Astrocyte of the spinal cord (primary cell): ENCODE data around the gene NUP188.
"Not testable (repeated sequence)": the region's sequence is repeated elsewhere in the genome, so short reads cannot be mapped to it uniquely, and the experiment has no call there.

Experiments used
- DNase-seq: peaks from one replicate; pipeline ENCODE4 v3.0.0; 2011; ENCODE audit warnings: low read depth, low spot score
- H3K4me3 ChIP-seq: 2 replicates; pipeline ENCODE4 v1.5.1; 2011; ENCODE audit warnings: low read depth, mild to moderate bottlenecking, low read length, moderate library complexity
- in situ Hi-C: cut with HindIII; loops from 2 replicates; pipeline ENCODE4 v1.10.0; 2017; ENCODE audit warnings: low sequenced_read_pairs
- TF ChIP-seq, protein P1 (sequence below): IDR thresholded peaks from 2 replicates; pipeline ENCODE4 v1.5.1; 2012; ENCODE audit warnings: low read depth, mild to moderate bottlenecking, low read length, inconsistent platforms

NUP188 gene

DNA sequence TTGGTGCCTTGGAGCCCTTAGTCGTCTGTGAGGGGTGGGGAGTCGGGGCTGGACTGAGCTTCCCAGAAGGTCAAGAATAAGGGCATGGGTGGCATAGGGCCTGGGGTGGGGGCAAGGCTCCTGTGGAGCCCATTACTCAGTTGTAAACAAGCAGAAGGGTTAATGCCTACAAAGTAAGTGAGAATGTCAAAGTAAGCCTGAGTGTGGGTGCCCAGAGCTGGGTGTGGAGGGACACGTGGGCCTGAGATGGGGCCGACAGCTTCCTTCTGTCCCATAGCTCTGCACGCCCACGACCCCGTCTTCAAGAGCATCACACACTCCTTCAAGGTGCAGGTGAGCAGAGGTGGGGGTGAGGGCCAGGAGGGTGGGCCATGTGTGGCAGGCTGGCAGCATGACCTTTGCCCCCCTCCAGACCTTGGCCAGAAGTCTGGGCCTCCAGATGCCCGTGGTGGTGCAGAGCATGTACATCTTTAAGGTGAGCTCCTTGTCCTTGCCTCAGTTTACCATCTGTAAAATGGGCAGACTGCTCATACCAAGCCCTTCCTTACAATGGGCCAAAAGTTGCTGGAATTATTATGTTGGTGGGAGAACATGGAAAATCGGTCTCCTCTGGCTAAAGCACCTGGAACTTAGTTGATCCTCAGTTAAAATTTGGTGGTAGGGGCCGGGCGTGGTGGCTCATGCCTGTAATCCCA lies 11.2 kb upstream of the NUP188 start:
- no peak for DNase-seq
- TF ChIP-seq, protein P1, sequence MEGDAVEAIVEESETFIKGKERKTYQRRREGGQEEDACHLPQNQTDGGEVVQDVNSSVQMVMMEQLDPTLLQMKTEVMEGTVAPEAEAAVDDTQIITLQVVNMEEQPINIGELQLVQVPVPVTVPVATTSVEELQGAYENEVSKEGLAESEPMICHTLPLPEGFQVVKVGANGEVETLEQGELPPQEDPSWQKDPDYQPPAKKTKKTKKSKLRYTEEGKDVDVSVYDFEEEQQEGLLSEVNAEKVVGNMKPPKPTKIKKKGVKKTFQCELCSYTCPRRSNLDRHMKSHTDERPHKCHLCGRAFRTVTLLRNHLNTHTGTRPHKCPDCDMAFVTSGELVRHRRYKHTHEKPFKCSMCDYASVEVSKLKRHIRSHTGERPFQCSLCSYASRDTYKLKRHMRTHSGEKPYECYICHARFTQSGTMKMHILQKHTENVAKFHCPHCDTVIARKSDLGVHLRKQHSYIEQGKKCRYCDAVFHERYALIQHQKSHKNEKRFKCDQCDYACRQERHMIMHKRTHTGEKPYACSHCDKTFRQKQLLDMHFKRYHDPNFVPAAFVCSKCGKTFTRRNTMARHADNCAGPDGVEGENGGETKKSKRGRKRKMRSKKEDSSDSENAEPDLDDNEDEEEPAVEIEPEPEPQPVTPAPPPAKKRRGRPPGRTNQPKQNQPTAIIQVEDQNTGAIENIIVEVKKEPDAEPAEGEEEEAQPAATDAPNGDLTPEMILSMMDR = no peak
- H3K4me3 ChIP-seq = no peak overlapping the region
- in situ Hi-C loops = no loop called here

GRCh38 chr9:128937310-128938165 lies 10.0 kb upstream of the NUP188 start:
- TF ChIP-seq, protein P1 = no peak
- no peak for DNase-seq
- H3K4me3 ChIP-seq = no peak overlapping the region
- in situ Hi-C loops = no loop called here

DNA sequence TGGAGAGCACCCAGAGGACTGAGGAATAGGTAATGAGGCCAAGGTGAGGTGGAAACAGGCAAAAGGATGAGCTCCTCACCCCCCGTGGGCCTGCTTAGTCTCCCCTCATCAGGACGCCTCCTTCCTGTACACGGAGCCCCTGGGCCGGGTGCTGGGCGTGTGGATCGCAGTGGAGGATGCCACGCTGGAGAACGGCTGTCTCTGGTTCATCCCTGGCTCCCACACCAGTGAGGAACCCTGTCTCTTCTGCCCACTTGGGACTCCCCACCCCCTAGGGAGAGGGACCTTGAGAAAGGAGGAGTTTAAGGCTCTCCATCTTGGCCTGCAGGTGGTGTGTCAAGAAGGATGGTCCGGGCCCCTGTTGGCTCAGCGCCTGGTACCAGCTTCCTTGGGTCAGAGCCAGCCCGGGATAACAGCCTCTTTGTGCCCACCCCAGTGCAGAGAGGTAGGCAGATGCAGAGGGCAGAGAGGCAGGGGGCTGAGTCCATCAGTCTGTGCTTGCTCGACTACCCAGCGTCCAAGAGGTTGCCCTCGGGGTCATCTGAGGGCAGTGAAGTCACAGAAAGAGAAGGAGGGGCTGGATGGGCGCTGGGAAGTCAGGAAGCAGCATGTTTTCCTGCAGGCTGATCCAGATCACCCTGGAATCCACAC lies 7.1 kb upstream of the NUP188 start:
- in situ Hi-C loops = no loop called here
- no peak for DNase-seq
- TF ChIP-seq, protein P1 = no peak
- H3K4me3 ChIP-seq = no peak overlapping the region

- in situ Hi-C loops = no loop called here
- no peak for DNase-seq
- TF ChIP-seq, protein P1 = no peak
- no peak overlapping the region for H3K4me3 ChIP-seq
Observed at GRCh38 chr9:128940946-128941755, 6.3 kb upstream of the NUP188 start.

DNA sequence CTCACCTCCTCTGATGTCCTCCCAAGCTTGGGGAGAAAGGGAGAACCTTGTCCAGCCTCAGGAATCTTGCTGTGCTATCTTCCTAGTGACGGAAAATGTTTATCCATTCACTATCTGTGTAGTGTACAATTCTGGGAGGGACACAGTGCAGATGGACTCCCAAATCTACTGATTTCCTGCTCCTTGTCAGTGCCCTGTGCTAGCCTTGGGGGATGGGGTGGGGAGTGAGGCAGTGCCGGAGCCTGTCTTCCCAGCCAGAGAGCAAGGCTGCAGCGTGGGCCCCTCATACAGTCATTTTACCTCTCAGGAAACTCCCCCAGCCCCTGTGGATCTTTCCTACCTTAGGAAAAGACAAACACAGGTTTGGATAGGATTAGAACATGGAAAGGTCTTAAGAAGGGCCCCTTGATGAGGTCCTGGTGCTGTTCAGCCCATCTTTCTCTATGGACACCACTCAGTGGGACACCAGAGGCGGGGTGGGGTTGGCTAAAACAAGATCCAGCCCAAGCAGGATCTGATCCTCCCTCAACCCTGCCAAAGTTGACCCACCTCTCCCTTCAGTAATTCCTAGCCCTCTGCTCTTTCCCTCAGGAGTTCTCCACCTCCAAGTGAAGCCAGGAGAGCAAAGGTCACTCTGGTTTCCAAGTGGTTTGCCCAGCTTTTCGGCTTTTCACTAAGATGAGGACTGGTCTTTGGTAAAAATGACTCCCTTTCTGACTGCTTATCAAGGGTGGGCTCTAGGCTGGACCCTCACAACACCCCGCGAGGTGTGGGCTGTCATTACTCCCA lies 3.5 kb upstream of the NUP188 start:
- TF ChIP-seq, protein P1 = no peak
- in situ Hi-C loops = no loop called here
- no peak overlapping the region for H3K4me3 ChIP-seq
- DNase-seq = no peak

DNA sequence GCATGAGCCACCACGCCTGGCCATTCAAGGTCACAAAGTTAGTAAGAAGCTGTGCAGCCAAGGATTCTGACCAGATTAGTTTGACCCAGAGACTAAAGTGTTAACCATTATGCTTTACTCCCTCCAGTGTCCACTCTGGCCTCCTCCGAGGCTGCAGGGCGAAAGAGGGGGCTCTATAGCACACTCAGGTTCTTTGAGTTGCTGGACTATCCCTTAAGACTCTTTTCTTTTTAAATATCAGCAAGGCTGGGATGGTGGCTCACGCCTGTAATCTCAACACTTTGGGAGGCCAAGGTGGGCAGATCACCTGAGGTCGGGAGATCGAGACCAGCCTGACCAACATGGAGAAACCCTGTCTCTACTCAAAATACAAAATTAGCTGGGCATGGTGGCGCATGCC lies 2.5 kb upstream of the NUP188 start:
- DNase-seq, in situ Hi-C loops, H3K4me3 ChIP-seq: not testable (repeated sequence)
